GM12878 (cell line): ENCODE data around the gene SLC5A11. TPM values are rescaled to one million over a fixed set of nuclear protein-coding genes. Genes with fewer than 3 reads are reported as not detected.

Experiments
- ATAC-seq: fragments of 200-7000 bp; cut with Tn5 transposase; 3 replicates; pipeline ENCODE4 v1.9.1; 2020; ENCODE audit warnings: mild to moderate bottlenecking, moderate library complexity
- BruUV-seq: library from RNA; stranded (reverse); fragments of 400-500 nt; replicated peaks from 2 replicates; lab custom pipeline; 2021; lab: Mats Ljungman, UMichigan
- CTCF ChIA-PET: fragments of 300-600 bp; sonication (Branson Sonifier 250); formaldehyde crosslinking; extraction: SDS; loops from one replicate; lab custom pipeline; 2021; ENCODE audit warnings: inconsistent platforms; lab: Yijun Ruan, JAX
- POLR2A ChIA-PET: fragments of 350-600 bp; formaldehyde crosslinking; extraction: SDS; loops from one replicate; lab custom pipeline; 2021; ENCODE audit warnings: inconsistent platforms; lab: Charles Lee
- RAD21 ChIA-PET: fragments of 300-600 bp; sonication (Branson Sonifier 250); formaldehyde crosslinking; loops from one replicate; lab custom pipeline; 2023; ENCODE audit warnings: antibody characterized with exemption; ENCODE audit not compliant: unreplicated experiment; lab: Charles Lee
- SMC1A ChIA-PET: fragments of 300-600 bp; sonication (Branson Sonifier 250); formaldehyde crosslinking; loops from one replicate; lab custom pipeline; 2023; ENCODE audit not compliant: unreplicated experiment, uncharacterized antibody; lab: Charles Lee
- DNase-seq: peaks from one replicate; pipeline ENCODE4 v3.0.0-alpha.2; 2011; ENCODE audit warnings: low read depth, low spot score
- FAIRE-seq: peaks from 3 replicates; lab custom pipeline; 2011; peaks lifted over from hg19 to GRCh38; lab: Jason Lieb, UNC
- H2AFZ ChIP-seq: 2 replicates; pipeline ENCODE4 v1.6.0; 2011; ENCODE audit warnings: low read depth, low read length, control low read depth; ENCODE audit not compliant: control insufficient read depth
- H3K27ac ChIP-seq: 2 replicates; pipeline ENCODE4 v1.5.1; 2011; ENCODE audit warnings: control low read depth; ENCODE audit not compliant: control insufficient read depth, insufficient read depth
- H3K27me3 ChIP-seq, 2 experiments: replicated peaks in 1 of 2; 2 replicates each; pipeline versions ENCODE4 v1.6.0 to v1.6.1; 2011; ENCODE audit warnings: low read length in 1 of 2; ENCODE audit not compliant: control insufficient read depth in 2 of 2, insufficient read depth in 2 of 2
- H3K36me3 ChIP-seq, 2 experiments: 2 replicates each; pipeline ENCODE4 v1.5.1; 2011; ENCODE audit warnings: low read length in 1 of 2; ENCODE audit not compliant: control insufficient read depth in 2 of 2, insufficient read depth in 2 of 2
- H3K4me1 ChIP-seq: 2 replicates; pipeline ENCODE4 v1.6.1; 2011; ENCODE audit warnings: mild to moderate bottlenecking, low read length, moderate library complexity, mixed read lengths; ENCODE audit not compliant: control insufficient read depth, insufficient read depth
- H3K4me2 ChIP-seq: 2 replicates; pipeline ENCODE4 v1.6.0; 2011; ENCODE audit warnings: control low read depth; ENCODE audit not compliant: control insufficient read depth, insufficient read depth
- H3K4me3 ChIP-seq: fragments of 200-600 bp; sonication (generic); 2 replicates; pipeline ENCODE4 v1.5.1; 2016
- H3K79me2 ChIP-seq: 2 replicates; pipeline ENCODE4 v1.6.0; 2011; ENCODE audit warnings: low read length; ENCODE audit not compliant: control insufficient read depth, insufficient read depth
- H3K9ac ChIP-seq: 2 replicates; pipeline ENCODE4 v1.8.0; 2011; ENCODE audit warnings: low read length, control low read depth, mixed read lengths; ENCODE audit not compliant: control insufficient read depth, insufficient read depth
- H3K9me3 ChIP-seq: replicated peaks from 3 replicates; pipeline ENCODE4 v1.5.1; 2011; ENCODE audit warnings: mild to moderate bottlenecking, low read length; ENCODE audit not compliant: control insufficient read depth, insufficient read depth
- H4K20me1 ChIP-seq: 2 replicates; pipeline ENCODE4 v1.6.0; 2011; ENCODE audit not compliant: control insufficient read depth, insufficient read depth
- ASH2L ChIP-seq: fragments of 300-600, 200-600 bp; sonication (generic); IDR thresholded peaks from 2 replicates; pipeline ENCODE4 v1.6.1; 2017; ENCODE audit warnings: low read depth, mild to moderate bottlenecking, borderline replicate concordance
- ATF7 ChIP-seq: fragments of 450-650 bp; IDR thresholded peaks from 2 replicates; pipeline ENCODE4 v1.6.1; 2016; ENCODE audit warnings: low read depth, mild to moderate bottlenecking
- CREB1 ChIP-seq: IDR thresholded peaks from 2 replicates; pipeline ENCODE4 v1.6.1; 2012; ENCODE audit warnings: low read depth, mild to moderate bottlenecking, inconsistent platforms
- CREM ChIP-seq: IDR thresholded peaks from 2 replicates; pipeline ENCODE4 v1.6.1; 2014; ENCODE audit warnings: antibody characterized with exemption, low read depth
- EGR1 ChIP-seq, 2 experiments: IDR thresholded peaks; 1 replicate in 1 of 2; 2 replicates in 1 of 2; pipeline ENCODE4 v1.6.1; 2011 to 2012; ENCODE audit warnings: low read depth in 2 of 2, low read length in 2 of 2, borderline replicate concordance in 1 of 2, mild to moderate bottlenecking in 1 of 2, moderate library complexity in 1 of 2
- EP300 ChIP-seq, 2 experiments: fragments of 150-350 bp in 1 of 2; IDR thresholded peaks; 2 replicates each; pipeline ENCODE4 v1.6.1; 2011 to 2012; ENCODE audit warnings: low read depth in 2 of 2, low read length in 2 of 2, borderline replicate concordance in 1 of 2, improper control_type of control experiment in 1 of 2, inconsistent platforms in 1 of 2; ENCODE audit not compliant: control insufficient read depth in 1 of 2
- FOXK2 ChIP-seq: fragments of 450-650 bp; IDR thresholded peaks from 2 replicates; pipeline ENCODE4 v1.6.1; 2017; ENCODE audit warnings: mild to moderate bottlenecking, moderate library complexity
- GABPA ChIP-seq: IDR thresholded peaks from 2 replicates; pipeline ENCODE4 v1.6.1; 2014; ENCODE audit warnings: antibody characterized with exemption, low read depth, mild to moderate bottlenecking, inconsistent platforms
- IRF5 ChIP-seq: fragments of 450-650 bp; IDR thresholded peaks from 2 replicates; pipeline ENCODE4 v1.6.1; 2017; ENCODE audit warnings: borderline replicate concordance
- JUNB ChIP-seq: IDR thresholded peaks from 2 replicates; pipeline ENCODE4 v1.6.1; 2016; ENCODE audit warnings: antibody characterized with exemption, mild to moderate bottlenecking
- LARP7 ChIP-seq: fragments of 450-650 bp; IDR thresholded peaks from 2 replicates; pipeline ENCODE4 v1.6.1; 2017; ENCODE audit warnings: mild to moderate bottlenecking
- MAX ChIP-seq: IDR thresholded peaks from 2 replicates; pipeline ENCODE4 v1.6.1; 2012; ENCODE audit warnings: low read depth, low read length, improper control_type of control experiment
- MLLT1 ChIP-seq: fragments of 450-650 bp; IDR thresholded peaks from 2 replicates; pipeline ENCODE4 v1.6.1; 2016; ENCODE audit warnings: mild to moderate bottlenecking
- MTA2 ChIP-seq: fragments of 450-650 bp; IDR thresholded peaks from 2 replicates; pipeline ENCODE4 v1.6.1; 2016; ENCODE audit warnings: low read depth, mild to moderate bottlenecking, moderate library complexity
- NFXL1 ChIP-seq: fragments of 450-650 bp; IDR thresholded peaks from 2 replicates; pipeline ENCODE4 v1.6.1; 2017; ENCODE audit warnings: antibody characterized with exemption, mild to moderate bottlenecking, borderline replicate concordance
- POLR2AphosphoS2 ChIP-seq: IDR thresholded peaks from 2 replicates; pipeline ENCODE4 v1.6.1; 2011; ENCODE audit warnings: low read depth, mild to moderate bottlenecking, low read length, improper control_type of control experiment, moderate library complexity
- RUNX3 ChIP-seq: IDR thresholded peaks from 2 replicates; pipeline ENCODE4 v1.6.1; 2012; ENCODE audit warnings: low read length, inconsistent platforms
- SUPT20H ChIP-seq: IDR thresholded peaks from 2 replicates; pipeline ENCODE4 v1.6.1; 2011; ENCODE audit warnings: low read depth, mild to moderate bottlenecking, low read length, moderate library complexity, borderline replicate concordance; ENCODE audit not compliant: control insufficient read depth
- WRNIP1 ChIP-seq: IDR thresholded peaks from 2 replicates; pipeline ENCODE4 v1.6.1; 2011; ENCODE audit warnings: low read depth, low read length, improper control_type of control experiment, borderline replicate concordance
- ZNF384 ChIP-seq: IDR thresholded peaks from 2 replicates; pipeline ENCODE4 v1.6.1; 2012; ENCODE audit warnings: low read depth, mild to moderate bottlenecking, low read length, improper control_type of control experiment, borderline replicate concordance
- WGBS: methylation state at CpG from one replicate; pipeline ENCODE4 v1.1.6; 2016; ENCODE audit warnings: low lambda C conversion rate; ENCODE audit not compliant: insufficient replicate concordance, insufficient coverage; ENCODE audit errors: missing lambda C conversion rate; 5-methylcytosine and 5-hydroxymethylcytosine counted together
- in situ Hi-C: fragments of 300-500 bp; cut with MboI; formaldehyde crosslinking; loops from 9 replicates; pipeline ENCODE4 v1.14.3; 2018; ENCODE audit warnings: mixed read lengths
- intact Hi-C: fragments of 100-400 bp; cut with micrococcal nuclease; formaldehyde crosslinking; loops from one replicate; pipeline ENCODE4 v1.14.2; 2022; ENCODE audit not compliant: unreplicated experiment
- polyA plus RNA-seq, 11 experiments: library from polyadenylated mRNA; depleted of rRNA in 4 of 11; unstranded in 6 of 11; stranded (reverse) in 5 of 11; fragments of >200 nt; fragmentation: Nextera tagmentation in 4 of 11; fragmentation: Illumina TruSeq in 1 of 11; extraction: Ambion mirVana in 4 of 11; extraction: Trizol in 1 of 11; gene quantifications; 1 replicate in 1 of 11; 2 replicates in 10 of 11; pipeline versions ENCODE4 v1.2.1 to v1.2.3, GENCODE V29; 2011 to 2016; ENCODE audit warnings: inconsistent platforms in 2 of 11, missing spikeins in 2 of 11, low read depth in 1 of 11
- total RNA-seq, 4 experiments: library from RNA; depleted of rRNA in 3 of 4; stranded (reverse); fragments of >200 nt in 3 of 4; fragmentation: Illumina TruSeq in 1 of 4; extraction: Trizol in 1 of 4; gene quantifications; 2 replicates each; pipeline versions ENCODE4 v1.2.1 to v1.2.3, GENCODE V29; 2013 to 2021

Gene SLC5A11
- total and polyA plus RNA-seq, 10 of the 15 experiments (the other 5 are each of a cell fraction or from before 2014, with no cell fraction given) = 0.10 TPM; not detected in 9

GRCh38 chr16:24873028-24873427 lies 27.3 kb downstream of the SLC5A11 start:
- ChIA-PET RAD21 (no interaction called here), CTCF (no interaction called here), POLR2A (no interaction called here), SMC1A (interaction anchor here (1.2 kb wide), 1 partner anchor 356 kb away, joined by 4 read pairs; no protein-coding TSS in a partner anchor)
- no peak for TF ChIP-seq MAX
- no peak for TF ChIP-seq JUNB
- no peak for TF ChIP-seq FOXK2
- TF ChIP-seq ZNF384 = no peak
- no peak for TF ChIP-seq POLR2AphosphoS2
- TF ChIP-seq MLLT1 = no peak
- no peak for TF ChIP-seq CREB1
- no peak for TF ChIP-seq ASH2L
- TF ChIP-seq EGR1 (IDR thresholded peaks at IDR 0.05; ENCODE audit: borderline replicate concordance in 1 of 2, low read depth in 2 of 2, low read length in 2 of 2) = no peak
- no peak for TF ChIP-seq SUPT20H
- TF ChIP-seq IRF5 = no peak
- TF ChIP-seq MTA2 = no peak
- no peak for TF ChIP-seq WRNIP1
- TF ChIP-seq NFXL1 = no peak
- TF ChIP-seq GABPA = no peak
- TF ChIP-seq CREM = no peak
- TF ChIP-seq ATF7 = no peak
- no peak for TF ChIP-seq EP300 (IDR thresholded peaks at IDR 0.05; ENCODE audit: borderline replicate concordance in 1 of 2, control insufficient read depth in 1 of 2, low read depth in 2 of 2, low read length in 2 of 2)
- no peak for TF ChIP-seq LARP7
- no peak for TF ChIP-seq RUNX3
- intact Hi-C loops (no loop called here), in situ Hi-C loops (no loop called here)
- Histone ChIP-seq H3K9me3 (no peaks in the 10 kb centered on the region), H2AFZ (no peak overlapping the region), H3K27ac (no peak overlapping the region), H3K4me2 (no peak overlapping the region), H3K9ac (no peak overlapping the region), H3K4me1 (no peaks in the 10 kb centered on the region), H4K20me1 (no peaks in the 10 kb centered on the region), H3K27me3 (no peaks in the 10 kb centered on the region; a peak in 1 of 4 replicates), H3K79me2 (no peaks in the 10 kb centered on the region), H3K4me3 (no peak overlapping the region), H3K36me3 (no peaks in the 10 kb centered on the region)
- DNase-seq = no peak
- FAIRE-seq = no peak
- 0% methylated on average over 2 of the region's 2 CpGs for WGBS
- BruUV-seq = no TSS peak
- ATAC-seq = no peak
